Gastroesophageal sphincter (tissue), 4 donors: ENCODE results near the gene FAM110D. TPM values are rescaled to one million over a fixed set of nuclear protein-coding genes. Genes with fewer than 3 reads are reported as not detected.

Experiments used
- ATAC-seq: fragments of 150-250 bp; one replicate; pipeline ENCODE4 v1.9.1; 2016; ENCODE audit warnings: mild to moderate bottlenecking, moderate library complexity
- H3K27ac ChIP-seq, 4 donors: fragments of 200-600 bp; sonication (generic) in 3 of 4; 1 replicate in 3 of 4; 2 replicates in 1 of 4; pipeline ENCODE4 v1.5.1; 2016 to 2019
- H3K27me3 ChIP-seq: fragments of 200-600 bp; sonication (generic); one replicate; pipeline ENCODE4 v1.5.1; 2019
- H3K36me3 ChIP-seq, 2 donors: fragments of 200-600 bp; sonication (generic); one replicate each; pipeline ENCODE4 v1.5.1; 2019; ENCODE audit warnings: control low read depth in 1 of 2
- H3K4me1 ChIP-seq, 3 donors: fragments of 200-600 bp; sonication (generic); 1 replicate in 2 of 3; 2 replicates in 1 of 3; pipeline ENCODE4 v1.5.1; 2016 to 2019; ENCODE audit warnings: control low read depth in 2 of 3
- H3K4me3 ChIP-seq, 2 donors: fragments of 200-600 bp; sonication (generic); one replicate each; pipeline ENCODE4 v1.5.1; 2019; ENCODE audit warnings: mild to moderate bottlenecking in 1 of 2, moderate library complexity in 1 of 2
- H3K9me3 ChIP-seq, 3 donors: fragments of 200-600 bp; sonication (generic); one replicate each; pipeline ENCODE4 v1.5.1; 2017 to 2019; ENCODE audit warnings: control low read depth in 2 of 3
- CTCF ChIP-seq, 4 experiments: fragments of 200-600 bp in 2 of 4; fragments of 450-650 bp in 2 of 4; sonication (generic) in 1 of 4; IDR thresholded peaks; one replicate each; pipeline ENCODE4 v1.5.1; 2017 to 2019; ENCODE audit warnings: antibody characterized with exemption in 4 of 4, mild to moderate bottlenecking in 2 of 4, moderate library complexity in 2 of 4
- EP300 ChIP-seq: sonication (generic); formaldehyde crosslinking; IDR thresholded peaks from one replicate; pipeline ENCODE4 v1.6.1; 2017; ENCODE audit warnings: antibody characterized with exemption, mild to moderate bottlenecking
- POLR2A ChIP-seq, 2 donors: fragments of 450-650 bp; IDR thresholded peaks; one replicate each; pipeline ENCODE4 v1.6.1; 2017; ENCODE audit warnings: antibody characterized with exemption in 2 of 2, mild to moderate bottlenecking in 2 of 2, moderate library complexity in 1 of 2
- POLR2AphosphoS5 ChIP-seq: sonication (generic); formaldehyde crosslinking; IDR thresholded peaks from one replicate; pipeline ENCODE4 v1.6.1; 2017; ENCODE audit warnings: antibody characterized with exemption
- WGBS, 2 donors: methylation state at CpG; one replicate each; pipeline ENCODE4 v1.1.5; 2018; ENCODE audit warnings: low coverage in 1 of 2; 5-methylcytosine and 5-hydroxymethylcytosine counted together
- total RNA-seq, 4 donors: library from RNA; depleted of rRNA; stranded (reverse); fragments of >200 nt; gene quantifications; one replicate each; pipeline ENCODE4 v1.1.0, GENCODE V29; 2016

Gene FAM110D
- total RNA-seq, 4 donors from 2014 or later: 3.4 to 12.5 (median 7.7) TPM

DNA sequence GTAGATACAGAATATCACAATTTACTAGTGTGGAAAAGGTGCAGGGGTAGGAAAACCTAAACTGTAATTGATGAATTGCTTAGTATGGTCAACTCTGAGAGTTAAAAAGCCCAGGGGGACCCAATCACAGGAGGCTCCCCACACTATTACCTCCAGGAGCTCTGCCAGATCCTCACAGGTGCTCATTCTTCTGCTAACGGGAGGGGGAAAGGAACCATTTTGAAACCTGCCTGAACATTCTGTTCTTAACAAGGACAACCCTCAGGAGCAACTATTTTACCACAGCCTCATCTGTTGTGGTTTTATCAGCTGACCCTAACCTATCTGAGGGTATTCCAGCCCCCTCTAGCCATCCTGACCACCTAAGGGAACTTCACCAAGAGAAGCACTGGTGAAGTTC lies 28.2 kb upstream of the FAM110D start:
- Histone ChIP-seq H3K27me3 (no peaks in the 10 kb centered on the region), H3K27ac (no peak overlapping the region), H3K4me3 (no peak overlapping the region), H3K36me3 (no peaks in the 10 kb centered on the region), H3K4me1 (no peaks in the 10 kb centered on the region), H3K9me3 (no peaks in the 10 kb centered on the region)
- TF ChIP-seq POLR2AphosphoS5 (no peak), CTCF (IDR thresholded peaks at IDR 0.05) (no peak), POLR2A (IDR thresholded peaks at IDR 0.05) (no peak)
- 43 to 60% methylated on average over 1 of the region's 1 CpG for WGBS, 2 donors
- no peak for ATAC-seq

DNA sequence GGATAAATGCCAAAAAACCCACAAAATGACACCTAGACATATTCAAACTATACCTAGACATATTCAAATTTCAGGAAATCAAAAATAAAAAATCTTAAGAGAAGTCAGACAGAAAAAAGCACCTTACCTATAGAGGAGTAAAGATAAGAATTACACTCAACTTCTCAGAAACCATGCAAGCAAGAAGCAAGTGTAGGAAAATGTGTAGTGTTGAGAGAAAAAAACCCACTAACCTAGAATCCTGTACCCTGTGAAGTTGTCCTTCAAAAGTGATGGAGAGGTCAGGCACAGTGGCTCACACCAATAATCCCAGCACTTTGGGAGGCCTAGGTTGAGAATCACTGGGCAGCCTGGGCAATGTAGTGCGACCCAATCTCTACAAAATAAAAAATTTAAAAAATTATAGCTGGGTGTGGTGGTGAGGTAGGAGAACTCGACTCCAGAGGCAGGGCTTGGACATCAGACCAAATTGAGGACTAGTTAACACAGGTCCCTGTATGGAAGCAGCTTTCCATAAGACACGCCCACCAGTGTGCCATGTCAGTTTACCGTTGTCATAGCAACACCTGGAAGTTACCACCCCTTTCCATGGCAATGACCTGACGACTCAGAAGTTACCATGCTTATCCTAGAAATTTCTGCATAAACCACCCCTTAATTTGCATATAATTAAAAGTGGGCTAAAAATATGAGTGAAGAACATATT lies 26.6 kb upstream of the FAM110D start:
- Histone ChIP-seq H3K27me3 (no peaks in the 10 kb centered on the region), H3K4me3 (no peak overlapping the region), H3K9me3 (no peaks in the 10 kb centered on the region), H3K27ac (no peak overlapping the region), H3K36me3 (no peaks in the 10 kb centered on the region), H3K4me1 (no peaks in the 10 kb centered on the region)
- ATAC-seq: no peak
- TF ChIP-seq EP300 (no peak), CTCF (IDR thresholded peaks at IDR 0.05) (no peak), POLR2AphosphoS5 (no peak), POLR2A (IDR thresholded peaks at IDR 0.05) (no peak)
- 64 to 81% methylated on average over 4 to 5 of the region's 5 CpGs for WGBS, 2 donors

DNA sequence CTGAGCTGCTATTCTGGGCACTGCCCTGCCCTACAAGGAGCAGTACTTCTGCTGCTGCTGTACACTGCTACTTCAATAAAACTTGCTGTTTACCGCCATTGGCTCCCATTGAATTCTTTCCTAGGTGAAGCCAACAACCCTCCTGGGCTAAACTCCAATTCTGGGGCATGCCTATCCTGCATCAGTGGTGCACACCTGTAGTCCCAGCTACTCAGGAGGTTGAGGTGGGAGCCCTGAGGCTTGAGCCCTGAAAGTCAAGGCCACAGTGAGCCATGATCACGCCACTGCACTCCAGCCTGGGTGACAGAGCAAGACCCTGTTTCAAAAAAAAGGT lies 26.1 kb upstream of the FAM110D start:
- no peak for TF ChIP-seq CTCF (IDR thresholded peaks at IDR 0.05)
- TF ChIP-seq EP300: no peak
- no peak for TF ChIP-seq POLR2AphosphoS5
- no peak for TF ChIP-seq POLR2A (IDR thresholded peaks at IDR 0.05)
- no peaks in the 10 kb centered on the region for H3K36me3 ChIP-seq
- H3K9me3 ChIP-seq: no peaks in the 10 kb centered on the region
- H3K27ac ChIP-seq: no peak overlapping the region
- no peak overlapping the region for H3K4me3 ChIP-seq
- no peaks in the 10 kb centered on the region for H3K27me3 ChIP-seq
- no peak for ATAC-seq
- no CpG with 5 or more reads among the region's 2 CpGs for WGBS, 2 donors
- no peaks in the 10 kb centered on the region for H3K4me1 ChIP-seq

DNA sequence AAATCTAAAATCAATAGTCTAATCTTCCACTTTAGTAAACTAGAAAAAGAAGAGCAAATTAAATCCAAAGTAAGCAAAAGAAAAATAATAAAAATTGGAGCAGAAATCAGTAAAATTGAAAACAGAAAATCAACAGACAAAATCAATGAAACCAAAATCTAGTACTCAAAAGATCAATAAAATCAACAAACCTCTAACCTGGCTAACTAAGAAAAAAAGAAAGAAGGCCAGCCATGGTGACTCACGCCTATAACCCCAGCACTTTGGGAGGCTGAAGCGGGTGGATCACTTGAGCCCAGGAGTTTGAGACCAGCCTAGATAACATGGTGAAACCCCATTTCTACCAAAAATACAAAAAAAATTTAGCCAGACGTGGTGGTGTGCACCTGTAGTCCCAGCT lies 24.4 kb upstream of the FAM110D start:
- H3K27me3 ChIP-seq: no peaks in the 10 kb centered on the region
- no peak for ATAC-seq
- 100% methylated on average over 1 to 3 of the region's 3 CpGs for WGBS, 2 donors
- H3K36me3 ChIP-seq: no peaks in the 10 kb centered on the region
- TF ChIP-seq POLR2AphosphoS5 (no peak), EP300 (no peak)
- H3K27ac ChIP-seq: no peak overlapping the region
- H3K9me3 ChIP-seq: no peaks in the 10 kb centered on the region
- H3K4me3 ChIP-seq: no peak overlapping the region
- H3K4me1 ChIP-seq: no peaks in the 10 kb centered on the region

GRCh38 chr1:26138974-26139558 lies 19.8 kb upstream of the FAM110D start:
- H3K27ac ChIP-seq: no peak overlapping the region
- no peak for TF ChIP-seq POLR2A (IDR thresholded peaks at IDR 0.05)
- no peak for TF ChIP-seq POLR2AphosphoS5
- TF ChIP-seq CTCF (IDR thresholded peaks at IDR 0.05): no peak
- TF ChIP-seq EP300: no peak
- H3K9me3 ChIP-seq: no peaks in the 10 kb centered on the region
- H3K27me3 ChIP-seq: no peaks in the 10 kb centered on the region
- ATAC-seq: no peak
- no peak overlapping the region for H3K4me3 ChIP-seq
- no peaks in the 10 kb centered on the region for H3K36me3 ChIP-seq
- H3K4me1 ChIP-seq: no peaks in the 10 kb centered on the region
- 51 to 70% methylated on average over 3 of the region's 3 CpGs for WGBS, 2 donors
